Vagina (tissue), 2 donors: ENCODE measurements around the gene MYBPHL. TPM values are rescaled to one million over a fixed set of nuclear protein-coding genes. Genes with fewer than 3 reads are reported as not detected.
"Not testable (repeated sequence)": the region's sequence is repeated elsewhere in the genome, so short reads cannot be mapped to it uniquely, and the experiment has no call there.

ENCODE experiments used
- DNase-seq, 2 donors: peaks; one replicate each; pipeline ENCODE4 v3.0.0-alpha.2; 2017; ENCODE audit errors: extremely low spot score in 2 of 2
- H3K27ac ChIP-seq: fragments of 200-600 bp; sonication (generic); one replicate; pipeline ENCODE4 v1.5.1; 2019
- H3K27me3 ChIP-seq: fragments of 200-600 bp; sonication (generic); one replicate; pipeline ENCODE4 v1.5.1; 2019
- H3K36me3 ChIP-seq, 2 donors: fragments of 200-600 bp; sonication (generic); one replicate each; pipeline ENCODE4 v1.5.1; 2017 to 2019
- H3K4me1 ChIP-seq: fragments of 200-600 bp; sonication (generic); one replicate; pipeline ENCODE4 v1.5.1; 2019
- H3K4me3 ChIP-seq, 2 donors: fragments of 200-600 bp; sonication (generic); 1 replicate in 1 of 2; 2 replicates in 1 of 2; pipeline ENCODE4 v1.5.1; 2016 to 2019
- H3K9me3 ChIP-seq: fragments of 200-600 bp; sonication (generic); one replicate; pipeline ENCODE4 v1.5.1; 2019
- CTCF ChIP-seq, 3 experiments: fragments of 450-650 bp in 2 of 3; fragments of 200-600 bp in 1 of 3; sonication (generic) in 1 of 3; IDR thresholded peaks; one replicate each; pipeline ENCODE4 v1.5.1; 2017 to 2019; ENCODE audit warnings: antibody characterized with exemption in 3 of 3, mild to moderate bottlenecking in 2 of 3, moderate library complexity in 2 of 3
- POLR2A ChIP-seq, 2 donors: fragments of 450-650 bp; IDR thresholded peaks; one replicate each; pipeline ENCODE4 v1.6.1; 2017; ENCODE audit warnings: antibody characterized with exemption in 2 of 2, mild to moderate bottlenecking in 2 of 2, moderate library complexity in 2 of 2
- POLR2AphosphoS5 ChIP-seq, 2 donors: sonication (generic); formaldehyde crosslinking; IDR thresholded peaks; one replicate each; pipeline ENCODE4 v1.9.0; 2017; ENCODE audit warnings: antibody characterized with exemption in 2 of 2, mild to moderate bottlenecking in 2 of 2, low read depth in 1 of 2; ENCODE audit not compliant: insufficient read depth in 1 of 2
- intact Hi-C: fragments of 100-400 bp; cut with DNase I; formaldehyde crosslinking; loops from one replicate; pipeline ENCODE4 v1.15.1; 2023
- total RNA-seq: library from RNA; depleted of rRNA; stranded (reverse); fragments of >200 nt; gene quantifications from one replicate; pipeline ENCODE4 v1.2.3, GENCODE V29; 2016

Gene MYBPHL
- total RNA-seq, 1 donor from 2014 or later: not detected

- H3K9me3 ChIP-seq: no peaks in the 10 kb centered on the region
- intact Hi-C loops: no loop called here
- no peaks in the 10 kb centered on the region for H3K4me1 ChIP-seq
- H3K4me3 ChIP-seq: no peak overlapping the region
- no peaks in the 10 kb centered on the region for H3K27me3 ChIP-seq
- no peak for DNase-seq
- H3K27ac ChIP-seq: no peak overlapping the region
- TF ChIP-seq CTCF (IDR thresholded peaks at IDR 0.05) (no peak), POLR2A (IDR thresholded peaks at IDR 0.05) (no peak), POLR2AphosphoS5 (IDR thresholded peaks at IDR 0.05; ENCODE audit: insufficient read depth in 1 of 2, low read depth in 1 of 2) (no peak)
- H3K36me3 ChIP-seq: no peaks in the 10 kb centered on the region
Observed at GRCh38 chr1:109290137-109290536, 16.7 kb downstream of the MYBPHL start.

- H3K36me3 ChIP-seq, intact Hi-C loops, H3K27me3 ChIP-seq, H3K4me3 ChIP-seq, H3K9me3 ChIP-seq, DNase-seq, H3K27ac ChIP-seq: not testable (repeated sequence)
- H3K4me1 ChIP-seq: peaks cover 17% of the 10 kb centered on the region
Observed at GRCh38 chr1:109286762-109287161, 20.0 kb downstream of the MYBPHL start.

GRCh38 chr1:109283748-109284600 lies 22.8 kb downstream of the MYBPHL start:
- DNase-seq: no peak
- intact Hi-C loops: no loop called here
- Histone ChIP-seq H3K27me3 (no peaks in the 10 kb centered on the region), H3K27ac (peak overlapping the region; percentile 78), H3K4me1 (peaks cover 20% of the 10 kb centered on the region), H3K9me3 (no peaks in the 10 kb centered on the region), H3K36me3 (no peaks in the 10 kb centered on the region), H3K4me3 (peak overlapping the region; percentile 58 to 60)
- TF ChIP-seq CTCF (IDR thresholded peaks at IDR 0.05): no peak

GRCh38 chr1:109282952-109283747 lies 23.7 kb downstream of the MYBPHL start, which contains the start of gene PSRC1:
PSRC1 (minus strand) TSS chr1:109283145.
- DNase-seq: peak; percentile 96 to 98
- Histone ChIP-seq H3K4me1 (peaks cover 20% of the 10 kb centered on the region), H3K36me3 (no peaks in the 10 kb centered on the region), H3K9me3 (no peaks in the 10 kb centered on the region), H3K4me3 (peak within 1 kb of the TSS; percentile 58 to 60), H3K27me3 (no peaks in the 10 kb centered on the region), H3K27ac (peak within 1 kb of the TSS; percentile 78)
- intact Hi-C loops: no loop called here
- TF ChIP-seq POLR2AphosphoS5 (IDR thresholded peaks at IDR 0.05; ENCODE audit: insufficient read depth in 1 of 2, low read depth in 1 of 2): peak; percentile 86 to 96
- TF ChIP-seq CTCF (IDR thresholded peaks at IDR 0.05): peak in 2 of 3 experiments; percentile 30 to 36
- TF ChIP-seq POLR2A (IDR thresholded peaks at IDR 0.05): peak in 1 of 2 donors; percentile 61

GRCh38 chr1:109282497-109282951 lies 24.3 kb downstream of the MYBPHL start:
- H3K27ac ChIP-seq: peak overlapping the region; percentile 78
- DNase-seq: no peak

More at GRCh38 chr1:109282497-109282951, 24.3 kb downstream of the MYBPHL start:
- H3K9me3 ChIP-seq: no peaks in the 10 kb centered on the region
- peaks cover 20% of the 10 kb centered on the region for H3K4me1 ChIP-seq
- intact Hi-C loops: no loop called here
- no peaks in the 10 kb centered on the region for H3K27me3 ChIP-seq
- no peaks in the 10 kb centered on the region for H3K36me3 ChIP-seq
- peak overlapping the region; percentile 58 to 60 for H3K4me3 ChIP-seq
- TF ChIP-seq POLR2A (IDR thresholded peaks at IDR 0.05) (no peak), POLR2AphosphoS5 (IDR thresholded peaks at IDR 0.05; ENCODE audit: insufficient read depth in 1 of 2, low read depth in 1 of 2) (no peak), CTCF (IDR thresholded peaks at IDR 0.05) (no peak)
